Tibial nerve (tissue), 4 donors: ENCODE data around the gene NIPAL3. TPM values are rescaled to one million over a fixed set of nuclear protein-coding genes. Genes with fewer than 3 reads are reported as not detected.

Source experiments
- DNase-seq, 2 donors: peaks; one replicate each; pipeline ENCODE4 v3.0.0-alpha.2; 2019; ENCODE audit warnings: low spot score in 2 of 2
- H3K27ac ChIP-seq, 4 donors: fragments of 200-600 bp; sonication (generic) in 3 of 4; one replicate each; pipeline ENCODE4 v1.5.1; 2017 to 2019; ENCODE audit warnings: mild to moderate bottlenecking in 1 of 4
- H3K27me3 ChIP-seq, 2 donors: fragments of 200-600 bp; sonication (generic) in 1 of 2; one replicate each; pipeline versions ENCODE4 v1.5.1 to v1.6.0; 2017 to 2019
- H3K36me3 ChIP-seq, 3 donors: fragments of 200-600 bp; sonication (generic); one replicate each; pipeline ENCODE4 v1.5.1; 2018 to 2019
- H3K4me1 ChIP-seq, 4 donors: fragments of 200-600 bp; sonication (generic) in 3 of 4; one replicate each; pipeline ENCODE4 v1.5.1; 2017 to 2019
- H3K4me3 ChIP-seq, 4 donors: fragments of 200-600 bp; sonication (generic) in 3 of 4; one replicate each; pipeline ENCODE4 v1.5.1; 2017 to 2019; ENCODE audit warnings: mild to moderate bottlenecking in 1 of 4, moderate library complexity in 1 of 4
- H3K9me3 ChIP-seq, 4 donors: fragments of 200-600 bp; sonication (generic) in 3 of 4; one replicate each; pipeline ENCODE4 v1.5.1; 2017 to 2019
- EP300 ChIP-seq, 2 donors: sonication (generic); formaldehyde crosslinking; IDR thresholded peaks; one replicate each; pipeline ENCODE4 v1.6.1; 2017; ENCODE audit warnings: antibody characterized with exemption in 2 of 2, mild to moderate bottlenecking in 1 of 2
- POLR2A ChIP-seq, 2 donors: fragments of 450-650 bp; IDR thresholded peaks; one replicate each; pipeline ENCODE4 v1.6.1; 2017; ENCODE audit warnings: antibody characterized with exemption in 2 of 2, mild to moderate bottlenecking in 2 of 2, moderate library complexity in 2 of 2
- WGBS, 2 donors: methylation state at CpG; one replicate each; pipeline ENCODE4 v1.1.5; 2018; 5-methylcytosine and 5-hydroxymethylcytosine counted together
- total RNA-seq, 4 donors: library from RNA; depleted of rRNA; stranded (reverse); fragments of >200 nt; gene quantifications; one replicate each; pipeline ENCODE4 v1.1.0, GENCODE V29; 2016
- TF ChIP-seq, protein P1 (sequence below), 5 experiments: fragments of 200-600 bp in 3 of 5; fragments of 450-650 bp in 2 of 5; sonication (generic) in 3 of 5; IDR thresholded peaks; one replicate each; pipeline ENCODE4 v1.5.1; 2016 to 2019; ENCODE audit warnings: antibody characterized with exemption in 5 of 5, mild to moderate bottlenecking in 3 of 5, moderate library complexity in 2 of 5

NIPAL3 gene
- total RNA-seq, 4 donors from 2014 or later = 16.5 to 41.1 (median 30.1) TPM

DNA sequence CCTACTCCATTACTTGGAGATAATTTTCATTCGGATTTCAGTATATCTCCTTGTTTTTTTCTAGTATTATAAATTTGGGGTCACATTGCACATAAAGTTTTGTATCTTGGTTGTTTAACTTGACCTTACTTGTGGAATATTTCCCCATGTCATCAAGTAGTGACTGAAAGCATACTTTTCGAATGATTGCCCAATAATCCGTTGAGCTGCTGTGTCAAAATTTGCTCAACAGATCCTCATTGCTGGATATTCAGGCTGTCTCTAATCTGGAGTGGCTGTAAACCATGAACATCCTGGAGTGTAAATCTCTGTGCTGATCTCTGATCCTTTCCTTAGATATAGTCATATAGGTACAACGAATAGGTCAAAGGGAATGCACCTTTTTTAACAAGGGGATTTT lies 4.9 kb downstream of the NIPAL3 start:
- H3K27ac ChIP-seq = no peak overlapping the region
- no peak overlapping the region for H3K4me3 ChIP-seq
- WGBS, 2 donors = 82 to 84% methylated on average over 4 of the region's 4 CpGs
- TF ChIP-seq, protein P1, sequence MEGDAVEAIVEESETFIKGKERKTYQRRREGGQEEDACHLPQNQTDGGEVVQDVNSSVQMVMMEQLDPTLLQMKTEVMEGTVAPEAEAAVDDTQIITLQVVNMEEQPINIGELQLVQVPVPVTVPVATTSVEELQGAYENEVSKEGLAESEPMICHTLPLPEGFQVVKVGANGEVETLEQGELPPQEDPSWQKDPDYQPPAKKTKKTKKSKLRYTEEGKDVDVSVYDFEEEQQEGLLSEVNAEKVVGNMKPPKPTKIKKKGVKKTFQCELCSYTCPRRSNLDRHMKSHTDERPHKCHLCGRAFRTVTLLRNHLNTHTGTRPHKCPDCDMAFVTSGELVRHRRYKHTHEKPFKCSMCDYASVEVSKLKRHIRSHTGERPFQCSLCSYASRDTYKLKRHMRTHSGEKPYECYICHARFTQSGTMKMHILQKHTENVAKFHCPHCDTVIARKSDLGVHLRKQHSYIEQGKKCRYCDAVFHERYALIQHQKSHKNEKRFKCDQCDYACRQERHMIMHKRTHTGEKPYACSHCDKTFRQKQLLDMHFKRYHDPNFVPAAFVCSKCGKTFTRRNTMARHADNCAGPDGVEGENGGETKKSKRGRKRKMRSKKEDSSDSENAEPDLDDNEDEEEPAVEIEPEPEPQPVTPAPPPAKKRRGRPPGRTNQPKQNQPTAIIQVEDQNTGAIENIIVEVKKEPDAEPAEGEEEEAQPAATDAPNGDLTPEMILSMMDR (IDR thresholded peaks at IDR 0.05) = no peak
- no peaks in the 10 kb centered on the region for H3K9me3 ChIP-seq
- peaks cover 0 to 20% (median 0%) of the 10 kb centered on the region in 3 donors for H3K36me3 ChIP-seq
- no peaks in the 10 kb centered on the region for H3K27me3 ChIP-seq
- no peak for DNase-seq
- peaks cover 0 to 28% (median 13%) of the 10 kb centered on the region in 4 donors for H3K4me1 ChIP-seq

DNA sequence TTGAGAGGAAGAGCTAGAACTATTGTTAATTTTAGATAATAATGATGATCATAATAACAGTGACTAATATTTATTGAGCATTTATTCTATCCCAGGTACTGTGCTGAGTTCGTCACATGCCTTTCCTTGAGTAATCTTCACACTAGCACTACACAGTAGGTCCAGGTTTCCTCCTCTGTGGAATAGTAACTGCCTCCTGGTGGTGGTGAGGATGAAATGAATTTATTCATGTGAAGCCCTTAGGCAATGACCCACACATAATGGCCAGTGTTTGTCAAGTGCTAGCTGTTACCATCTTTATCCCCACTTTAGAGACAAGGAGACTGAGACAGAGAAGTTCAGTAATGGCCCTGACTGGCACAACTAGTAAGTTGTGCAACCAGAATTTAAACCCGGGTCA lies 5.9 kb downstream of the NIPAL3 start:
- no peak for TF ChIP-seq POLR2A (IDR thresholded peaks at IDR 0.05)
- TF ChIP-seq, protein P1 (IDR thresholded peaks at IDR 0.05) = no peak
- no peak for TF ChIP-seq EP300 (IDR thresholded peaks at IDR 0.05)
- Histone ChIP-seq H3K27ac (no peak overlapping the region), H3K27me3 (no peaks in the 10 kb centered on the region), H3K36me3 (peaks cover 0 to 20% (median 0%) of the 10 kb centered on the region in 3 donors), H3K4me1 (peaks cover 0 to 25% (median 12%) of the 10 kb centered on the region in 4 donors), H3K4me3 (no peak overlapping the region), H3K9me3 (no peaks in the 10 kb centered on the region)
- WGBS, 2 donors = 87 to 91% methylated on average over 2 of the region's 2 CpGs
- DNase-seq = no peak

DNA sequence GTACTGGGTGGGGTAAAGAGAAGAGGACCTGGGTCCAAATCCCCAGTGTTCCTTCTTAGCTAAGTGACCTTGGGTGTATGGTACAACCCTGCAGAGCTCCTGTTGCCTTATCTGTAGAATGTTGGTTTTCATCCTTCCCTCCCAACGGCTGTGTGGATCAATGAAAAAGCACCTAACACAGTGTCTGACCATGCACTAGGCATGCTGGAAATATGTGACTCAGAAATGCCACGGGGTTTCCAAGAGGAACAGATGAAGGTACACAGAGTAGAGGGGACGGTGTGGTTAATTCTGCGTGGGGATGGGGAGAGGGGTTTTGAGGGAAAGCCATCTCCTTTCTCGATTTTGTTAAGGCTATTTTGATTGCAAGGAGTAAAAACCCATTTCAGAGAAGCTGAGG lies 8.6 kb downstream of the NIPAL3 start:
- no peak overlapping the region for H3K4me3 ChIP-seq
- TF ChIP-seq POLR2A (IDR thresholded peaks at IDR 0.05) = no peak
- TF ChIP-seq EP300 (IDR thresholded peaks at IDR 0.05) = no peak
- TF ChIP-seq, protein P1 (IDR thresholded peaks at IDR 0.05) = no peak
- H3K9me3 ChIP-seq = no peaks in the 10 kb centered on the region
- H3K36me3 ChIP-seq = peaks cover 0 to 26% (median 0%) of the 10 kb centered on the region in 3 donors
- no peaks in the 10 kb centered on the region for H3K27me3 ChIP-seq
- WGBS, 2 donors = 93 to 94% methylated on average over 5 of the region's 5 CpGs
- no peak for DNase-seq
- no peak overlapping the region for H3K27ac ChIP-seq
- H3K4me1 ChIP-seq = peaks cover 0 to 3% (median 0%) of the 10 kb centered on the region in 4 donors

DNA sequence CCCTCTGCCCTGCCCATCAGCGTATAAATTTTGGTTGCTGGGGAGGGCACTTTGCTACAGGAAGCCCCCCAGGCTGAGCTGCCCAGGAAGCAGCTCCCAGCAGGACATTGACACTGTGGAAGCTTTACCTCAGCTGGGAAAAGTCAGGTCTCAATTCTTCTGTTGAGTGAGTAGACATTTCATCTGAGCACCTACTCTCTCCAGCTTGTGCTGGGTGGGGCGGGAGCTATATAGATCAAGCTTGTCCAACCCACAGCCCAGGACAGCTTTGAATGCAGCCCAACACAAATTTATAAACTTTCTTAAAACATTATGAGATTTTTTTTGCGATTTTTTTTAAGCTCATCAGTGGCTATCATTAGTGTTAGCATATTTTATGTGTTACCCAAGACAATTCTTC lies 9.4 kb downstream of the NIPAL3 start:
- DNase-seq = no peak
- H3K27ac ChIP-seq = no peak overlapping the region

DNA sequence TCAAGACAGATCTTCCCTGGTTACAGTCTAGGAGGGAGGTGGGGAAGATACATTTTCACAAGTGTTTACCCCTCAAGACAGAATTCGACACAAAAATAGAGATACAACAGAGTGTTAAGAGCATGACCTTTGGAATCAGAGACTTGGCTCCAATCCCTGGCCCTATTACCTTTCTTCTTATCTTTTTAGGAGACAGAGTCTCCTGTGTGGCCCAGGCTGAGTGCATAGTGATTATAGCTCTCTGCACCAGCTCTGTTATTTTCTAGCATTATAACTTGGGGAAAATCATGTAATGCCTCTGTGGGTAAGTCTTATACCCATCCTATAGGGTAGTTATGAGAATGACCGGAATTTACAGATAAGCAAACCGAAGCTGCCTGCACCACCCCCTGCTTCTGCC lies 9.8 kb downstream of the NIPAL3 start:
- H3K36me3 ChIP-seq = peaks cover 0 to 26% (median 0%) of the 10 kb centered on the region in 3 donors
- H3K4me3 ChIP-seq = no peak overlapping the region
- no peaks in the 10 kb centered on the region for H3K4me1 ChIP-seq
- no peak for DNase-seq
- no peaks in the 10 kb centered on the region for H3K9me3 ChIP-seq
- no peak for TF ChIP-seq EP300 (IDR thresholded peaks at IDR 0.05)
- TF ChIP-seq, protein P1 (IDR thresholded peaks at IDR 0.05) = no peak
- no peaks in the 10 kb centered on the region for H3K27me3 ChIP-seq
- H3K27ac ChIP-seq = no peak overlapping the region
- 79 to 81% methylated on average over 3 of the region's 3 CpGs for WGBS, 2 donors

More for the DNA sequence above, 9.4 kb downstream of the NIPAL3 start:
- Histone ChIP-seq H3K36me3 (peaks cover 0 to 26% (median 0%) of the 10 kb centered on the region in 3 donors), H3K4me3 (no peak overlapping the region), H3K4me1 (no peaks in the 10 kb centered on the region), H3K9me3 (no peaks in the 10 kb centered on the region), H3K27me3 (no peaks in the 10 kb centered on the region)
- TF ChIP-seq EP300 (IDR thresholded peaks at IDR 0.05) (no peak), POLR2A (IDR thresholded peaks at IDR 0.05) (no peak)
- TF ChIP-seq, protein P1 (IDR thresholded peaks at IDR 0.05) = no peak
- 85 to 89% methylated on average over 3 of the region's 3 CpGs for WGBS, 2 donors
